OCI-LY3 (cell line): ENCODE measurements around the gene ARHGAP26.

Source experiments
- CTCF ChIP-seq: fragments of 200-600, 300-600 bp; sonication (generic); IDR thresholded peaks from 2 replicates; pipeline ENCODE4 v1.5.1; 2014; ENCODE audit warnings: antibody characterized with exemption, low read length, low read depth
- EZH2phosphoT487 ChIP-seq: fragments of 200-600 bp; shearing (Covaris generic); IDR thresholded peaks from 2 replicates; pipeline ENCODE4 v1.6.1; 2018; ENCODE audit warnings: antibody characterized with exemption, mixed run types, low read depth

- TF ChIP-seq CTCF: no peak
- no peak for TF ChIP-seq EZH2phosphoT487
Observed at GRCh38 chr5:143173139-143173889, 403.1 kb downstream of the ARHGAP26 start.
